Mucosa of descending colon (tissue), 3 donors: ENCODE results near the gene HMGCS1. TPM values are rescaled to one million over a fixed set of nuclear protein-coding genes. Genes with fewer than 3 reads are reported as not detected.

Source experiments
- ATAC-seq: fragments of 200-7000 bp; cut with Tn5 transposase; one replicate; pipeline ENCODE4 v1.9.1; 2020; ENCODE audit warnings: mild to moderate bottlenecking, moderate library complexity
- DNase-seq, 3 donors: peaks; one replicate each; pipeline ENCODE4 v3.0.0-alpha.2; 2020
- H3K36me3 ChIP-seq: fragments of 200-600 bp; one replicate; pipeline ENCODE4 v1.8.0; 2021; ENCODE audit warnings: low read depth, mild to moderate bottlenecking
- H3K4me1 ChIP-seq: fragments of 200-600 bp; one replicate; pipeline ENCODE4 v1.8.0; 2021; ENCODE audit warnings: low read depth, mild to moderate bottlenecking
- H3K4me3 ChIP-seq: fragments of 200-600 bp; one replicate; pipeline ENCODE4 v1.8.0; 2021; ENCODE audit warnings: mild to moderate bottlenecking
- H3K9me3 ChIP-seq: fragments of 200-600 bp; one replicate; pipeline ENCODE4 v1.8.0; 2021; ENCODE audit warnings: mild to moderate bottlenecking
- CTCF ChIP-seq: fragments of 200-600 bp; IDR thresholded peaks from one replicate; pipeline ENCODE4 v1.8.0; 2022; ENCODE audit warnings: antibody characterized with exemption, mild to moderate bottlenecking
- intact Hi-C, 2 donors: fragments of 100-400 bp; cut with DNase I in 1 of 2; cut with micrococcal nuclease in 1 of 2; formaldehyde crosslinking; loops; one replicate each; pipeline versions ENCODE4 v1.11.0 to v1.11.1; 2022; cut with DNase I, micrococcal nuclease
- total RNA-seq, 3 donors: library from RNA; stranded (reverse); fragmentation: NEBNext Ultra II Directional in 2 of 3; extraction: Animal tissue kit (Norgen Biotek cat#: 25700) in 2 of 3; gene quantifications; one replicate each; pipeline versions ENCODE4 v1.2.1 to v1.2.4, GENCODE V29; 2021 to 2023
- donor health status: DM: no; HTN: no; CAD: no; lungs with moderate emphysema.
- donor health status: DM: no; HTN: no; CAD: no.
- donor health status: DM: no; HTN: yes; CAD: no.

The HMGCS1 gene
- total RNA-seq, 3 donors from 2014 or later = 69.6 to 176 (median 151) TPM

- no peak for ATAC-seq
- TF ChIP-seq CTCF = no peak
- Histone ChIP-seq H3K4me1 (peaks cover 17% of the 10 kb centered on the region), H3K9me3 (no peaks in the 10 kb centered on the region), H3K36me3 (peaks cover 4% of the 10 kb centered on the region), H3K4me3 (no peak overlapping the region)
- intact Hi-C loops = loop anchor here in 1 of 2 donors (10.0 kb wide), 1 partner anchor 192 kb away; the partner anchor contains the start of gene ZNF131
- DNase-seq = no peak
These were observed 3.2 kb upstream of the HMGCS1 start for GRCh38 chr5:43316421-43316820.

- DNase-seq (no peak), ATAC-seq (no peak)
- Histone ChIP-seq H3K4me3 (no peak overlapping the region), H3K36me3 (peaks cover 4% of the 10 kb centered on the region), H3K9me3 (no peaks in the 10 kb centered on the region), H3K4me1 (peaks cover 17% of the 10 kb centered on the region)
- intact Hi-C loops = loop anchor here in 1 of 2 donors (10.0 kb wide), 1 partner anchor 191 kb away; the partner anchor contains the start of gene ZNF131
- TF ChIP-seq CTCF = no peak
These were observed 2.5 kb upstream of the HMGCS1 start for GRCh38 chr5:43315682-43316081.

GRCh38 chr5:43315263-43315662 lies 2.1 kb upstream of the HMGCS1 start:
- Histone ChIP-seq H3K4me1 (peaks cover 17% of the 10 kb centered on the region), H3K9me3 (no peaks in the 10 kb centered on the region), H3K36me3 (peaks cover 4% of the 10 kb centered on the region), H3K4me3 (no peak overlapping the region)
- no peak for DNase-seq
- no peak for ATAC-seq
- intact Hi-C loops = loop anchor here in 1 of 2 donors (10.0 kb wide), 1 partner anchor 190 kb away; the partner anchor contains the start of gene ZNF131
- TF ChIP-seq CTCF = no peak

GRCh38 chr5:43314724-43315123 lies 1.5 kb upstream of the HMGCS1 start:
- peaks cover 4% of the 10 kb centered on the region for H3K36me3 ChIP-seq
- ATAC-seq (no peak), DNase-seq (no peak)
- TF ChIP-seq CTCF = no peak
- intact Hi-C loops = loop anchor here in 1 of 2 donors (10.0 kb wide), 1 partner anchor 190 kb away; the partner anchor contains the start of gene ZNF131
- no peak overlapping the region for H3K4me3 ChIP-seq
- H3K9me3 ChIP-seq = no peaks in the 10 kb centered on the region
- H3K4me1 ChIP-seq = peaks cover 17% of the 10 kb centered on the region

GRCh38 chr5:43313854-43314457 lies 744 bp upstream of the HMGCS1 start:
- Histone ChIP-seq H3K9me3 (no peaks in the 10 kb centered on the region), H3K36me3 (peaks cover 4% of the 10 kb centered on the region), H3K4me3 (peak overlapping the region; percentile 64), H3K4me1 (peaks cover 17% of the 10 kb centered on the region)
- intact Hi-C loops = loop anchor here in 1 of 2 donors (10.0 kb wide), 1 partner anchor 189 kb away; the partner anchor contains the start of gene ZNF131
- no peak for TF ChIP-seq CTCF
- peak in 1 of 3 donors; percentile 45 for DNase-seq
- ATAC-seq = no peak
